Nephron progenitor cell (in vitro differentiated cells): ENCODE results near the gene HNMT.

Experiments
- DNase-seq: peaks from one replicate; pipeline ENCODE4 v3.0.0; 2021
- H3K27ac Mint-ChIP-seq: 2 replicates; pipeline ENCODE4 v1.8.0; 2021; ENCODE audit warnings: mild to moderate bottlenecking, moderate library complexity, mixed read lengths
- H3K27me3 Mint-ChIP-seq: 2 replicates; pipeline ENCODE4 v1.8.0; 2021; ENCODE audit warnings: mild to moderate bottlenecking, low read depth, mixed read lengths; ENCODE audit not compliant: poor library complexity
- H3K36me3 Mint-ChIP-seq: 2 replicates; pipeline ENCODE4 v1.8.0; 2021; ENCODE audit warnings: low read depth, mixed read lengths
- H3K4me1 Mint-ChIP-seq: 2 replicates; pipeline ENCODE4 v1.8.0; 2021; ENCODE audit warnings: mixed read lengths
- H3K4me3 Mint-ChIP-seq: 2 replicates; pipeline ENCODE4 v1.8.0; 2021; ENCODE audit warnings: mild to moderate bottlenecking, moderate library complexity, mixed read lengths
- H3K9me3 Mint-ChIP-seq: 2 replicates; pipeline ENCODE4 v1.8.0; 2021; ENCODE audit warnings: mild to moderate bottlenecking, moderate library complexity, mixed read lengths
- TF ChIP-seq, protein P1 (sequence below): fragments of 200-600 bp; sonication (generic); IDR thresholded peaks from 2 replicates; pipeline ENCODE4 v1.5.0; 2021; ENCODE audit warnings: antibody characterized with exemption

HNMT gene

DNA sequence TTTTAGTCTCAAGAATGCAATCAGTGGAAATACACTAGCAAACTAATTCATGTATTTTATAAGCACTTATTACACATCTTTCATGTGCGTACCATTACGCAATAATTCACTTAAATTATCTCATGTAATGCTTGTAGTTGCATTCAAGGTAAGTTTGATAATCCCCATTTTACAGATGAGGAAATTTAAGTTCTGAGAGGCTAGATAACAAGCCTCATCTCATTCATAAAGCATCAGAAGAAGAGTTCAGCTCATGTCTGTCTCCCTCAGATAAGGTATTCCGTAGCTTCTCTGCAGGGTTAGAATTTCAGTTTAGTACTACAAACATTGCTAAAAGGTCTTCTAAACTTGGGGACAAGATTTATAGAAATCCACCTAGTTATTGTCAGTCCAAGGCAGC is 47.8 kb downstream of the HNMT start:
- Mint-ChIP-seq H3K27me3 (no peaks in the 10 kb centered on the region), H3K27ac (no peak overlapping the region), H3K4me3 (no peak overlapping the region), H3K9me3 (no peaks in the 10 kb centered on the region), H3K4me1 (peaks cover 13% of the 10 kb centered on the region), H3K36me3 (peaks cover 8% of the 10 kb centered on the region)
- DNase-seq: no peak
- TF ChIP-seq, protein P1, sequence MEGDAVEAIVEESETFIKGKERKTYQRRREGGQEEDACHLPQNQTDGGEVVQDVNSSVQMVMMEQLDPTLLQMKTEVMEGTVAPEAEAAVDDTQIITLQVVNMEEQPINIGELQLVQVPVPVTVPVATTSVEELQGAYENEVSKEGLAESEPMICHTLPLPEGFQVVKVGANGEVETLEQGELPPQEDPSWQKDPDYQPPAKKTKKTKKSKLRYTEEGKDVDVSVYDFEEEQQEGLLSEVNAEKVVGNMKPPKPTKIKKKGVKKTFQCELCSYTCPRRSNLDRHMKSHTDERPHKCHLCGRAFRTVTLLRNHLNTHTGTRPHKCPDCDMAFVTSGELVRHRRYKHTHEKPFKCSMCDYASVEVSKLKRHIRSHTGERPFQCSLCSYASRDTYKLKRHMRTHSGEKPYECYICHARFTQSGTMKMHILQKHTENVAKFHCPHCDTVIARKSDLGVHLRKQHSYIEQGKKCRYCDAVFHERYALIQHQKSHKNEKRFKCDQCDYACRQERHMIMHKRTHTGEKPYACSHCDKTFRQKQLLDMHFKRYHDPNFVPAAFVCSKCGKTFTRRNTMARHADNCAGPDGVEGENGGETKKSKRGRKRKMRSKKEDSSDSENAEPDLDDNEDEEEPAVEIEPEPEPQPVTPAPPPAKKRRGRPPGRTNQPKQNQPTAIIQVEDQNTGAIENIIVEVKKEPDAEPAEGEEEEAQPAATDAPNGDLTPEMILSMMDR: no peak

GRCh38 chr2:138012968-138013367 is 48.7 kb downstream of the HNMT start:
- Mint-ChIP-seq H3K27me3 (no peaks in the 10 kb centered on the region), H3K36me3 (peaks cover 2% of the 10 kb centered on the region), H3K27ac (no peak overlapping the region), H3K9me3 (no peaks in the 10 kb centered on the region), H3K4me1 (peaks cover 13% of the 10 kb centered on the region), H3K4me3 (no peak overlapping the region)
- TF ChIP-seq, protein P1: no peak
- DNase-seq: no peak

DNA sequence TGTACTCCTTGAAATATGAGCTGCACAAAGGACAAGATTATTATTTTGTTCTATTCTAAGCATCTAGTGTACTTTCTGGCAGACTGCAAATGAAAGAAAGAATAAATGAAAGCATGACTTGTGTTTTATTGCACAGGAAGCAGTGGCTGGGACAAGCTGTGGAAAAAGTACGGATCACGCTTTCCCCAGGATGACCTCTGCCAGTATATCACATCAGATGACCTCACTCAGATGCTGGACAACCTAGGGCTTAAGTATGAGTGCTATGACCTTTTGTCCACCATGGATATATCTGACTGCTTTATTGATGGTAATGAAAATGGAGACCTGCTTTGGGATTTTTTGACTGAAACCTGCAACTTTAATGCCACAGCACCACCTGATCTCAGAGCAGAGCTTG is 49.4 kb downstream of the HNMT start:
- Mint-ChIP-seq H3K9me3 (no peaks in the 10 kb centered on the region), H3K27ac (no peak overlapping the region), H3K4me3 (no peak overlapping the region), H3K36me3 (no peaks in the 10 kb centered on the region), H3K27me3 (peaks cover 2% of the 10 kb centered on the region), H3K4me1 (peaks cover 13% of the 10 kb centered on the region)
- TF ChIP-seq, protein P1: no peak
- peak; percentile 15 for DNase-seq

DNA sequence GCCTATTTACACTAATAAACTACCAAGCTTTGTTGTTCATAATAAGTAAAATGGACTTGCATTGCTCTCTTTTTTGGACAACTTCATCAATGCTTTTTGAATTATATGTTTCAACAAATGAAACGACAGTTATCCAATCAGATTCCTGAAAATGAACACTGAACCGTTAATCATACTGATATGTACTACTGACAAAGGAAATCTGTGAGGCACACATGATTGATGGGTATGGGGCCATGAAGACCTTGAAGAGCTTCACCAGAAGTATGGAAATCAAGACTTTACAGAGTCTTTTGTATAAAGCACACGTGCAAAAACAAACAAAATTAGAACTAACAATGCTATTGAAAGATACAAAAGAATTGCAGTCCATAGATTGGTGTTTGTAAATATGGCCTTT is 51.2 kb downstream of the HNMT start:
- Mint-ChIP-seq H3K4me3 (no peak overlapping the region), H3K9me3 (no peaks in the 10 kb centered on the region), H3K4me1 (peaks cover 13% of the 10 kb centered on the region), H3K36me3 (no peaks in the 10 kb centered on the region), H3K27me3 (peaks cover 3% of the 10 kb centered on the region), H3K27ac (no peak overlapping the region)
- no peak for DNase-seq
- TF ChIP-seq, protein P1: no peak

DNA sequence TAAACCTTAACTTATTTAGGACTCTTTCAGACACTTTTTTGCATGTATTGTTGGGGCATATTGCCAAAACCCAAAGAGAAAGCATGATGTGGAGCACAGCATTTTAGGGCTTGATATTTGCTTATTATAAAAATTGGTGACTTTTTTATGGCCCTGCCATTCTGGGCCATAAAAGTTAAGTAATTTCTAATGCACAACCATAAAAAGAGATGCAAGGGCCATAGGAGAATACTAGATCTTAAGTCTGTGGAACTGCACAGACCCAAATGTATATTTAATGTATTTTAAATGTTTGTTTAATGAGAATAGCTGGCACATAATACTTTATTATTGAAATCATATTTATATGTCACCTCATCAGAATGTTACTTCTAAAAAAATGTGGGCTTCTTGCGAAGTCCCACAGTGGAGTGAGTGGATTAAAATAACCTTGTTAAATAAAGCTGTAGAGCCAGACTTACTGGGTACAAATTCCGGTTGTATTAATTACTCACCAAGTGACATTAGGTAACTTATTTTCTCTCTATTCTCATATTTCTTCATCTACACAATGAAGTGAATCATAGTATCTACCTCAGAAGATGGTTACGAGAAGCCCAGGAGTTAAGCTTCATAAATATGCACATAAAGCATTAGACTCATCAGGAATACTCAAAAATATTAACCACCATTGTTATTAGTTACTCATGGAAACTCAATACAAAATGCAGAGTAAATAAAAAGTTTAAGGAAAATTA is 52.2 kb downstream of the HNMT start:
- no peak for DNase-seq
- Mint-ChIP-seq H3K27ac (no peak overlapping the region), H3K4me1 (peaks cover 13% of the 10 kb centered on the region)

More for the DNA sequence above, 52.2 kb downstream of the HNMT start:
- Mint-ChIP-seq H3K9me3 (no peaks in the 10 kb centered on the region), H3K36me3 (no peaks in the 10 kb centered on the region), H3K4me3 (no peak overlapping the region), H3K27me3 (peaks cover 3% of the 10 kb centered on the region)
- TF ChIP-seq, protein P1: no peak
